ENCODE data around the gene TP63. TPM values are rescaled to one million over a fixed set of nuclear protein-coding genes. Genes with fewer than 3 reads are reported as not detected.

The TP63 gene
- total RNA-seq, 1 experiment from 2014 or later = not detected

- H3T11ph ChIP-seq (ENCODE audit: low read length) = no peak overlapping the region
- no peaks in the 10 kb centered on the region; a peak in 1 of 4 replicates for H3K4me1 Mint-ChIP-seq
- H2BK20ac ChIP-seq (ENCODE audit: low read depth, low read length, poor library complexity, severe bottlenecking) = no peak overlapping the region
- no peak overlapping the region for H2BK120ac ChIP-seq (ENCODE audit: low read depth, low read length, poor library complexity, severe bottlenecking)
- H3K4me2 ChIP-seq (ENCODE audit: insufficient read depth, insufficient read length, low read length) = no peak overlapping the region
- no peaks in the 10 kb centered on the region for H3K79me1 ChIP-seq (ENCODE audit: insufficient read depth, low read depth, low read length, poor library complexity, severe bottlenecking)
- DNase-seq = no peak
- H2BK15ac ChIP-seq (ENCODE audit: low read depth, low read length) = no peak overlapping the region
- no peaks in the 10 kb centered on the region for H3K27me3 ChIP-seq (ENCODE audit: insufficient read depth, low read length)
- H3K9me3 Mint-ChIP-seq = no peaks in the 10 kb centered on the region
- no peak overlapping the region for H3K4me3 Mint-ChIP-seq
- no peaks in the 10 kb centered on the region for H4K20me1 ChIP-seq (ENCODE audit: control insufficient read depth, insufficient read depth, insufficient read length)
- no peak for TF ChIP-seq CTCF (conservative IDR thresholded peaks at IDR 0.05)
- no CpG with 5 or more reads among the region's 1 CpG for WGBS (ENCODE audit: extremely low coverage, insufficient read length, low lambda C conversion rate)
- no peaks in the 10 kb centered on the region for H3K36me3 Mint-ChIP-seq (ENCODE audit: insufficient read depth in 1 of 3, low read depth in 3 of 3)
- no peak overlapping the region for H3K27ac ChIP-seq (ENCODE audit: insufficient read length, low read depth, low read length)
- H4K8ac ChIP-seq (replicated peaks; ENCODE audit: insufficient read length, low read depth, low read length) = no peak overlapping the region
- no peak overlapping the region for H3K9ac ChIP-seq (ENCODE audit: extremely low read depth, insufficient read length, low read length)
- H2BK12ac ChIP-seq (ENCODE audit: insufficient read length, low read depth, low read length) = no peak overlapping the region
- no peaks in the 10 kb centered on the region for H3K9me3 ChIP-seq (ENCODE audit: control insufficient read depth, low read depth, low read length)
- H2AK5ac ChIP-seq (ENCODE audit: insufficient read length, low read length) = no peak overlapping the region
- H3K4ac ChIP-seq (ENCODE audit: low read depth, low read length) = no peak overlapping the region
- no peak overlapping the region for H3K14ac ChIP-seq (ENCODE audit: insufficient read depth, low read length)
- H2BK5ac ChIP-seq (ENCODE audit: insufficient read length, low read length) = no peak overlapping the region
- H2AFZ ChIP-seq (ENCODE audit: low read length) = no peak overlapping the region
- no peak overlapping the region for H3K56ac ChIP-seq (ENCODE audit: insufficient read length, low read depth, low read length)
- no peaks in the 10 kb centered on the region for H3K23me2 ChIP-seq (ENCODE audit: insufficient read length, low read depth, low read length, poor library complexity, severe bottlenecking)
- no peak overlapping the region for H3K27ac Mint-ChIP-seq
- H4K5ac ChIP-seq (ENCODE audit: insufficient read length, low read depth, low read length) = no peak overlapping the region
- H3K18ac ChIP-seq (ENCODE audit: insufficient read length, low read depth, low read length) = no peak overlapping the region
- H4K91ac ChIP-seq (ENCODE audit: insufficient read length, low read depth, low read length) = no peak overlapping the region
- H3K4me1 ChIP-seq (ENCODE audit: insufficient read depth, low read length) = no peaks in the 10 kb centered on the region
- H3K79me2 ChIP-seq (ENCODE audit: insufficient read depth, low read length) = no peaks in the 10 kb centered on the region
- H3K27me3 Mint-ChIP-seq (ENCODE audit: low read depth) = no peaks in the 10 kb centered on the region; the same call in 1 of the 2 replicates
- H3K23ac ChIP-seq (ENCODE audit: insufficient read length, low read depth, low read length) = no peak overlapping the region
These were observed 4.9 kb upstream of the TP63 start for GRCh38 chr3:189626286-189626685.

Measured in H9 (cell line).